Measurements from ENCODE around the gene SORCS2. TPM values are rescaled to one million over a fixed set of nuclear protein-coding genes. Genes with fewer than 3 reads are reported as not detected.

SORCS2 gene
- total and polyA plus RNA-seq, 2 of the 8 experiments (the other 6 are each of a cell fraction or from before 2014, with no cell fraction given) = 0.36 to 1.8 TPM

DNA sequence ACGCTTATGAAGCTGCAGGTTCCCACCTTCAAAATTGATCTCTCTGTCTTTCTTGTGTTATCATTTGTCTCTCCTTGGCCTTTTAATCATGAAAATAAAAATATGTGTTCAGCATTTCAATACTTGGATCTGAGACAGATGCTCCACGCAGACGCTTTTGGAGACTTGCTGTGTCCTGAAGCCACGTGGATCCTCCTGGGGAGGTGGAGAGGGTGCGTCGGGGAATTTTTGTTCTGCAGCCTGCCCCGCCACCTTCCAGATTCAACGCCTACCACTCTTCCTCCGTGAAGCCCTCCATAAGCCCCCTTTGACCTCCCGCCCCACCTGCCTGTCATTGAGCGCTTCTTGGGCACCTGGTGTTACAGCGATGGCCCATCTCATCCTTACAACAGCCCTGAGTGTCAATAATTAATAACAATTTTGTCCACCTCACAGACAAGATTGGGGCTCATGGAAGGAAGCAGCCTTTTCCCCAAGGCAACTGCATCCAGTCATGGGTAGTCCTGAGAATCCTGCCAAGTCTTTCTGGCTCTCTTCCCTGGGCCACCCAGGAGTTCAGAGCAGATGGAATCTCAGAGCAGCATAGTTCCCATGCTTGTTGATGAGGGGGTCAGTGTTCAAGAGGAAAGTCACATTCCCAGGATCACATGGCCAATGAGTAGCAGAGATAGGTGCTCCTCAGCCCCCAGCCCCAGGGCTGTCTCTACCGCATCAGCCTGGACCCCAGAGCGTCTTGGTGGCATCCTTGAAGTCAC is 415.0 kb downstream of the SORCS2 start:
- H4K91ac ChIP-seq (replicated peaks; ENCODE audit: insufficient read length, low read length) = no peak overlapping the region
- DNase-seq (ENCODE audit: low read depth in 1 of 2, low spot score in 2 of 2) (no peak), FAIRE-seq (no peak)
- H2AFZ ChIP-seq (ENCODE audit: low read length) = no peak overlapping the region
- H3K36me3 ChIP-seq (ENCODE audit: control insufficient read depth in 2 of 4, insufficient read depth in 4 of 4, low read length in 3 of 4) = no peaks in the 10 kb centered on the region
- no peak overlapping the region for H4K8ac ChIP-seq (ENCODE audit: extremely low read depth, insufficient read depth, low read length)
- no peaks in the 10 kb centered on the region for H3K27me3 ChIP-seq (replicated peaks in 1 of 4; ENCODE audit: control insufficient read depth in 3 of 4, extremely low read depth in 1 of 4, insufficient read depth in 3 of 4, low read length in 3 of 4)
- no peak overlapping the region for H3K4me2 ChIP-seq (ENCODE audit: insufficient read depth in 1 of 2, low read depth in 2 of 2, low read length in 2 of 2)
- no peak overlapping the region for H3K4me3 ChIP-seq (ENCODE audit: extremely low read depth in 1 of 4, insufficient read depth in 2 of 4, low read depth in 3 of 4, low read length in 4 of 4)
- no peaks in the 10 kb centered on the region for H3K79me2 ChIP-seq (ENCODE audit: control insufficient read depth in 1 of 2, insufficient read depth in 2 of 2, low read length in 2 of 2)
- H3K14ac ChIP-seq (ENCODE audit: insufficient read length) = no peak overlapping the region
- H3K27ac ChIP-seq (ENCODE audit: low read depth, low read length) = no peak overlapping the region
- H2BK12ac ChIP-seq (ENCODE audit: low read depth, low read length) = no peak overlapping the region
- POLR2A ChIA-PET (ENCODE audit: partially characterized antibody) = no interaction called here
- no peak overlapping the region for H3K4ac ChIP-seq (replicated peaks; ENCODE audit: insufficient read length, low read depth, low read length)
- peaks cover 5 to 17% of the 10 kb centered on the region in 2 experiments; a peak in 2 of 4 replicates for H3K9me3 ChIP-seq (ENCODE audit: insufficient read depth in 2 of 2, low read depth in 1 of 2, low read length in 1 of 2)
- H4K5ac ChIP-seq (ENCODE audit: insufficient read length, low read depth, low read length) = no peak overlapping the region
- H2AK5ac ChIP-seq (ENCODE audit: low read depth, low read length) = no peak overlapping the region
- no peak overlapping the region for H2BK5ac ChIP-seq (ENCODE audit: low read depth, low read length)
- CTCF ChIA-PET (ENCODE audit: partially characterized antibody) = no interaction called here
- no peak overlapping the region for H2BK120ac ChIP-seq (replicated peaks; ENCODE audit: low read depth, low read length)
- H2BK15ac ChIP-seq (ENCODE audit: low read length) = no peak overlapping the region
- H2BK20ac ChIP-seq (ENCODE audit: low read length) = no peak overlapping the region
- no peaks in the 10 kb centered on the region for H3K79me1 ChIP-seq (ENCODE audit: low read depth, low read length)
- no peaks in the 10 kb centered on the region for H3K4me1 ChIP-seq (replicated peaks in 1 of 4; ENCODE audit: control insufficient read depth in 3 of 4, insufficient read depth in 4 of 4, low read length in 3 of 4)
- H3K23me2 ChIP-seq (ENCODE audit: low read depth, low read length) = no peaks in the 10 kb centered on the region
- H3K18ac ChIP-seq (ENCODE audit: extremely low read depth, low read length) = no peak overlapping the region
- H3K23ac ChIP-seq (ENCODE audit: insufficient read length) = no peak overlapping the region
- no peaks in the 10 kb centered on the region for H4K20me1 ChIP-seq (replicated peaks in 1 of 2; ENCODE audit: control insufficient read depth in 1 of 2, insufficient read depth in 2 of 2, low read length in 2 of 2)
- H3K9ac ChIP-seq (replicated peaks in 1 of 4; ENCODE audit: extremely low read depth in 1 of 4, low read depth in 3 of 4, low read length in 3 of 4) = no peak overlapping the region
- no peak overlapping the region for H3K56ac ChIP-seq (replicated peaks; ENCODE audit: insufficient read length, low read depth, low read length)
- WGBS, 2 experiments (ENCODE audit: extremely low coverage in 1 of 2, insufficient coverage in 1 of 2, insufficient read length in 1 of 2, insufficient replicate concordance in 2 of 2, low coverage in 1 of 2, low lambda C conversion rate in 2 of 2, missing lambda C conversion rate in 1 of 2) = 89% methylated on average over 14 of the region's 14 CpGs; no CpG with 5 or more reads in 1 of the 2 experiments
- no peak for TF ChIP-seq CEBPB (IDR thresholded peaks at IDR 0.05; ENCODE audit: low read depth, low read length)
- TF ChIP-seq SP2 (IDR thresholded peaks at IDR 0.05; ENCODE audit: low read length) = no peak
- no peak for TF ChIP-seq BACH1 (IDR thresholded peaks at IDR 0.05; ENCODE audit: low read length)
- TF ChIP-seq, protein P1, sequence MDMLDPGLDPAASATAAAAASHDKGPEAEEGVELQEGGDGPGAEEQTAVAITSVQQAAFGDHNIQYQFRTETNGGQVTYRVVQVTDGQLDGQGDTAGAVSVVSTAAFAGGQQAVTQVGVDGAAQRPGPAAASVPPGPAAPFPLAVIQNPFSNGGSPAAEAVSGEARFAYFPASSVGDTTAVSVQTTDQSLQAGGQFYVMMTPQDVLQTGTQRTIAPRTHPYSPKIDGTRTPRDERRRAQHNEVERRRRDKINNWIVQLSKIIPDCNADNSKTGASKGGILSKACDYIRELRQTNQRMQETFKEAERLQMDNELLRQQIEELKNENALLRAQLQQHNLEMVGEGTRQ (IDR thresholded peaks at IDR 0.05; ENCODE audit: low read length) = no peak
- no peak for TF ChIP-seq RAD21 (IDR thresholded peaks at IDR 0.05 in 1 of 2, conservative IDR thresholded peaks at IDR 0.05 in 1 of 2; ENCODE audit: low read depth in 2 of 2, low read length in 2 of 2)
- no peak for TF ChIP-seq POLR2A (IDR thresholded peaks at IDR 0.05; ENCODE audit: control extremely low read depth in 1 of 2, low read depth in 2 of 2, low read length in 2 of 2)
